K562 (cell line): ENCODE results near the gene SPATA32. TPM values are rescaled to one million over a fixed set of nuclear protein-coding genes. Genes with fewer than 3 reads are reported as not detected.

Experiments used
- ATAC-seq: fragments of 200-7000 bp; cut with Tn5 transposase; 3 replicates; pipeline ENCODE4 v1.9.1; 2020; ENCODE audit warnings: moderate library complexity
- BruUV-seq: library from RNA; stranded (reverse); fragments of 400-500 nt; replicated peaks from 2 replicates; lab custom pipeline; 2021; lab: Mats Ljungman, UMichigan
- CTCF ChIA-PET: fragments of 300-600 bp; formaldehyde crosslinking; extraction: SDS; loops from one replicate; lab custom pipeline; 2021; ENCODE audit warnings: low intra/inter-chr PET ratio; lab: Yijun Ruan, JAX
- POLR2A ChIA-PET: fragments of 300-600, 350-650 bp; sonication (Branson Sonifier 250); formaldehyde crosslinking; extraction: SDS; loops from one replicate; lab custom pipeline; 2021; ENCODE audit warnings: antibody characterized with exemption, inconsistent platforms; lab: Yijun Ruan, JAX
- DNase-seq, 4 experiments: peaks; one replicate each; pipeline versions ENCODE4 v3.0.0 to v3.0.0-alpha.2; 2011 to 2018; ENCODE audit warnings: low spot score in 3 of 4, mixed read lengths in 3 of 4; ENCODE audit errors: extremely low read depth in 1 of 4
- FAIRE-seq: peaks from 2 replicates; lab custom pipeline; 2011; peaks lifted over from hg19 to GRCh38; lab: Jason Lieb, UNC
- H2AFZ ChIP-seq: 2 replicates; pipeline ENCODE4 v1.6.0; 2011; ENCODE audit warnings: low read depth, low read length, control low read depth, inconsistent platforms
- H3K27ac ChIP-seq: fragments of 200-600 bp; 3 replicates; pipeline ENCODE4 v1.8.0; 2011; ENCODE audit warnings: low read depth, mild to moderate bottlenecking, control low read depth, inconsistent platforms, low read length, moderate library complexity, mixed read lengths; ENCODE audit errors: extremely low read depth
- H3K27me3 ChIP-seq, 2 experiments: fragments of 300-600 bp in 1 of 2; 2 replicates in 1 of 2; 3 replicates in 1 of 2; pipeline versions ENCODE4 v1.6.0 to v1.8.0; 2011; ENCODE audit warnings: inconsistent platforms in 2 of 2, low read length in 2 of 2, mild to moderate bottlenecking in 1 of 2, mixed read lengths in 1 of 2, moderate library complexity in 1 of 2; ENCODE audit not compliant: control insufficient read depth in 2 of 2, insufficient read depth in 2 of 2
- H3K36me3 ChIP-seq: fragments of 300-600 bp; 3 replicates; pipeline ENCODE4 v1.8.0; 2011; ENCODE audit warnings: mild to moderate bottlenecking, low read length, inconsistent platforms; ENCODE audit not compliant: control insufficient read depth, insufficient read depth
- H3K4me1 ChIP-seq, 2 experiments: fragments of 200-600 bp in 1 of 2; replicated peaks in 1 of 2; 2 replicates in 1 of 2; 3 replicates in 1 of 2; pipeline versions ENCODE4 v1.5.1 to v1.8.0; 2011; ENCODE audit warnings: inconsistent platforms in 2 of 2, low read length in 2 of 2, mild to moderate bottlenecking in 1 of 2, mixed read lengths in 1 of 2, moderate library complexity in 1 of 2; ENCODE audit not compliant: control insufficient read depth in 2 of 2, insufficient read depth in 2 of 2
- H3K4me2 ChIP-seq: 2 replicates; pipeline ENCODE4 v1.6.1; 2011; ENCODE audit warnings: low read length, control low read depth, inconsistent platforms, mixed read lengths; ENCODE audit not compliant: insufficient read depth
- H3K4me3 ChIP-seq: fragments of 200-600 bp; sonication (generic), shearing (Covaris generic); 2 replicates; pipeline ENCODE4 v1.5.1; 2016; ENCODE audit warnings: control low read depth, inconsistent platforms
- H3K79me2 ChIP-seq: fragments of 200-600 bp; 3 replicates; pipeline ENCODE4 v1.8.0; 2011; ENCODE audit warnings: low read length, inconsistent platforms; ENCODE audit not compliant: control insufficient read depth, insufficient read depth
- H3K9ac ChIP-seq, 2 experiments: 2 replicates each; pipeline versions ENCODE4 v1.6.0 to v1.6.1; 2011; ENCODE audit warnings: low read depth in 2 of 2, low read length in 2 of 2, control low read depth in 1 of 2, inconsistent platforms in 1 of 2, mild to moderate bottlenecking in 1 of 2, mixed read lengths in 1 of 2; ENCODE audit not compliant: insufficient read depth in 1 of 2
- H3K9me1 ChIP-seq: one replicate; pipeline ENCODE4 v1.6.0; 2011; ENCODE audit warnings: inconsistent platforms, mild to moderate bottlenecking, low read length, moderate library complexity; ENCODE audit not compliant: control insufficient read depth, insufficient read depth
- H3K9me3 ChIP-seq: replicated peaks from 2 replicates; pipeline ENCODE4 v1.5.1; 2011; ENCODE audit warnings: low read depth, low read length, inconsistent platforms; ENCODE audit not compliant: control insufficient read depth, insufficient read depth
- H4K20me1 ChIP-seq: replicated peaks from 2 replicates; pipeline ENCODE4 v1.6.1; 2011; ENCODE audit warnings: low read length, inconsistent platforms, mixed read lengths; ENCODE audit not compliant: control insufficient read depth, insufficient read depth
- CBX2 ChIP-seq: fragments of 200-600 bp; sonication (generic); IDR thresholded peaks from one replicate; pipeline ENCODE4 v1.6.1; 2012; ENCODE audit warnings: mild to moderate bottlenecking, low read length, inconsistent platforms; ENCODE audit not compliant: insufficient read depth, poor library complexity, severe bottlenecking
- CTCFL ChIP-seq: IDR thresholded peaks from 2 replicates; pipeline ENCODE4 v1.6.1; 2011; ENCODE audit warnings: borderline replicate concordance, low read depth, mild to moderate bottlenecking, moderate library complexity, low read length; ENCODE audit not compliant: insufficient read depth, poor library complexity, severe bottlenecking
- FOXJ3 ChIP-seq: sonication (generic); formaldehyde crosslinking; IDR thresholded peaks from 2 replicates; pipeline ENCODE4 v1.4.0; 2020; ENCODE audit warnings: mild to moderate bottlenecking, missing genetic modification reagents
- GMEB1 ChIP-seq: fragments of 250-450 bp; sonication (Bioruptor Pico); IDR thresholded peaks from 2 replicates; pipeline ENCODE4 v1.4.0; 2020; ENCODE audit warnings: mild to moderate bottlenecking
- KAT2B ChIP-seq: IDR thresholded peaks from one replicate; pipeline ENCODE4 v1.6.1; 2012; ENCODE audit warnings: low read depth, mild to moderate bottlenecking, control low read depth, inconsistent platforms, low read length, moderate library complexity
- KLF13 ChIP-seq: fragments of 450-650 bp; IDR thresholded peaks from 2 replicates; pipeline ENCODE4 v1.6.1; 2016; ENCODE audit warnings: missing genetic modification characterization, low read depth, mild to moderate bottlenecking, missing compliant biosample characterization, moderate library complexity, borderline replicate concordance
- MECOM ChIP-seq: fragments of 250-450 bp; sonication (Bioruptor Pico); IDR thresholded peaks from 2 replicates; pipeline ENCODE4 v1.8.0; 2022; ENCODE audit warnings: inconsistent platforms
- NCOR1 ChIP-seq: fragments of 450-650 bp; IDR thresholded peaks from 2 replicates; pipeline ENCODE4 v1.6.1; 2016; ENCODE audit warnings: mild to moderate bottlenecking, moderate library complexity
- NFE2 ChIP-seq: IDR thresholded peaks from 2 replicates; pipeline ENCODE4 v1.6.1; 2014; ENCODE audit warnings: antibody characterized with exemption, low read depth
- POLR2B ChIP-seq: fragments of 450-650 bp; IDR thresholded peaks from 2 replicates; pipeline ENCODE4 v1.6.1; 2018; ENCODE audit warnings: low read depth; ENCODE audit not compliant: partially characterized antibody
- RAD51 ChIP-seq: fragments of 450-650 bp; IDR thresholded peaks from 2 replicates; pipeline ENCODE4 v1.7.1; 2016; ENCODE audit warnings: low read depth, mild to moderate bottlenecking, borderline replicate concordance
- SMAD4 ChIP-seq: fragments of 250-450 bp; sonication (Bioruptor Pico); conservative IDR thresholded peaks from 2 replicates; pipeline ENCODE4 v1.8.0; 2021; ENCODE audit warnings: inconsistent platforms, mild to moderate bottlenecking, moderate library complexity
- ZNF324 ChIP-seq: fragments of 250-450 bp; sonication (Bioruptor Pico); IDR thresholded peaks from 2 replicates; pipeline ENCODE4 v1.4.0; 2020; ENCODE audit warnings: mild to moderate bottlenecking
- WGBS: fragments of 100-300 bp; shearing (Covaris generic); methylation state at CpG from one replicate; pipeline ENCODE4 v1.1.6; 2016; ENCODE audit warnings: low coverage, mixed read lengths; ENCODE audit not compliant: insufficient coverage; ENCODE audit errors: missing lambda C conversion rate; 5-methylcytosine and 5-hydroxymethylcytosine counted together
- in situ Hi-C: fragments of 300-500 bp; cut with MboI; formaldehyde crosslinking; loops from 4 replicates; pipeline ENCODE4 v1.15.0; 2018; ENCODE audit warnings: inconsistent platforms, mixed read lengths
- intact Hi-C: fragments of 100-400 bp; cut with micrococcal nuclease; formaldehyde crosslinking; loops from 2 replicates; pipeline ENCODE4 v1.14.2; 2022
- polyA plus RNA-seq, 8 experiments: library from polyadenylated mRNA; depleted of rRNA in 4 of 8; stranded (reverse) in 5 of 8; unstranded in 3 of 8; fragments of >200 nt; fragmentation: Nextera tagmentation in 2 of 8; fragmentation: Illumina TruSeq in 1 of 8; extraction: Ambion mirVana in 2 of 8; extraction: Trizol in 1 of 8; gene quantifications; 2 replicates each; pipeline versions ENCODE4 v1.2.1 to v1.2.3, GENCODE V29; 2011 to 2014; ENCODE audit warnings: inconsistent platforms in 1 of 8, missing spikeins in 1 of 8
- total RNA-seq, 7 experiments: library from RNA; depleted of rRNA in 6 of 7; stranded (reverse); fragments of >200 nt in 6 of 7; fragmentation: Illumina TruSeq in 2 of 7; extraction: Trizol in 2 of 7; gene quantifications; 2 replicates each; pipeline versions ENCODE4 v1.2.1 to v1.2.3, GENCODE V29; 2011 to 2021; ENCODE audit warnings: low replicate concordance in 1 of 7

SPATA32 gene
- total and polyA plus RNA-seq, 9 of the 15 experiments (the other 6 are each of a cell fraction or from before 2014, with no cell fraction given), result 0.03 to 0.06 TPM; not detected in 7

GRCh38 chr17:45244725-45245656 lies 16.9 kb downstream of the SPATA32 start:
- ATAC-seq, result no peak
- POLR2A ChIA-PET, result interaction anchor here (0.5 kb wide), 1 partner anchor 24 kb away, joined by 3 read pairs; no protein-coding TSS in a partner anchor
- CTCF ChIA-PET, result no interaction called here

More at GRCh38 chr17:45244725-45245656, 16.9 kb downstream of the SPATA32 start:
- no peak overlapping the region for H3K4me2 ChIP-seq
- no peak for TF ChIP-seq FOXJ3 (CRISPR knock-in tag)
- TF ChIP-seq NCOR1, result no peak
- TF ChIP-seq CBX2, result no peak
- TF ChIP-seq POLR2B, result no peak
- no peak for TF ChIP-seq SMAD4 (CRISPR knock-in tag)
- TF ChIP-seq NFE2, result no peak
- no peak for TF ChIP-seq KAT2B
- TF ChIP-seq MECOM (CRISPR knock-in tag), result no peak
- TF ChIP-seq RAD51, result no peak
- TF ChIP-seq CTCFL, result no peak
- no peak for TF ChIP-seq ZNF324 (CRISPR knock-in tag)
- TF ChIP-seq KLF13 (tag), result no peak
- no peak for TF ChIP-seq GMEB1 (CRISPR knock-in tag)
- TF ChIP-seq, all 486 proteins: peak for 0
- Histone ChIP-seq H3K79me2 (peaks cover 19% of the 10 kb centered on the region), H3K27me3 (no peaks in the 10 kb centered on the region), H3K9me1 (no peaks in the 10 kb centered on the region), H2AFZ (no peak overlapping the region), H4K20me1 (no peaks in the 10 kb centered on the region), H3K4me3 (no peak overlapping the region), H3K4me1 (peaks cover 12 to 56% of the 10 kb centered on the region in 2 experiments), H3K36me3 (peaks cover 44% of the 10 kb centered on the region; the same call in 2 of the 3 replicates), H3K9me3 (no peaks in the 10 kb centered on the region; the same call in 1 of the 2 replicates), H3K27ac (no peak overlapping the region), H3K9ac (peak overlapping the region in 1 of 2 experiments; percentile 59; a peak in 1 of 4 replicates)
- WGBS, result 90% methylated on average over 20 of the region's 21 CpGs
- DNase-seq (no peak), FAIRE-seq (no peak)
- in situ Hi-C loops (no loop called here), intact Hi-C loops (no loop called here)
- BruUV-seq, result no TSS peak
